A172 (cell line): ENCODE measurements around the gene SVEP1. TPM values are rescaled to one million over a fixed set of nuclear protein-coding genes. Genes with fewer than 3 reads are reported as not detected.
"Not testable (repeated sequence)": the region's sequence is repeated elsewhere in the genome, so short reads cannot be mapped to it uniquely, and the experiment has no call there.

Source experiments
- DNase-seq: peaks from one replicate; pipeline ENCODE4 v3.0.0-alpha.2; 2015; ENCODE audit warnings: low spot score
- total RNA-seq: library from RNA; depleted of rRNA; stranded (reverse); fragments of >200 nt; shearing (Covaris generic); gene quantifications from 2 replicates; pipeline ENCODE4 v1.2.3, GENCODE V29; 2014

Gene SVEP1
- total RNA-seq, 1 experiment from 2014 or later = not detected

DNA sequence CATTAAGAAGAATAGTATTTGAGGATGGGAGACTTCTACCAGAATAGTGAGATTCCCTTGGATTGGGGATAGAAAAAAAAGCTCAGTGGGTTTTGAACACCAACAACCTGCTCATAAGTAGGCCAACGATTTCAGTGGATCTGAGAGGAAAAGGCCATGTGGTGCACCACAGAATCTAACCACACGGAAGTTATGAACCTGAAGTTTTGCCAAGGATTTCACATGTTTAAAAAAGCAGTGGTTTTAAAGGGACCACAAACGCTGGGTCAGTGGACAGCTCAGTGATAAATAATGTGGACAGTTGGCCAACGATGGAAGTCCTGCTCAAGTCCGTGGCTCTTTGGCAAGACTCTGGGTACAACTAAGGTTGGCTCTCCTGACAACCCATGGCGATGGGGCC is 134.6 kb downstream of the SVEP1 start:
- DNase-seq = peak; percentile 41

- DNase-seq = no peak
Measured at GRCh38 chr9:110443866-110444220, 135.7 kb downstream of the SVEP1 start.

DNA sequence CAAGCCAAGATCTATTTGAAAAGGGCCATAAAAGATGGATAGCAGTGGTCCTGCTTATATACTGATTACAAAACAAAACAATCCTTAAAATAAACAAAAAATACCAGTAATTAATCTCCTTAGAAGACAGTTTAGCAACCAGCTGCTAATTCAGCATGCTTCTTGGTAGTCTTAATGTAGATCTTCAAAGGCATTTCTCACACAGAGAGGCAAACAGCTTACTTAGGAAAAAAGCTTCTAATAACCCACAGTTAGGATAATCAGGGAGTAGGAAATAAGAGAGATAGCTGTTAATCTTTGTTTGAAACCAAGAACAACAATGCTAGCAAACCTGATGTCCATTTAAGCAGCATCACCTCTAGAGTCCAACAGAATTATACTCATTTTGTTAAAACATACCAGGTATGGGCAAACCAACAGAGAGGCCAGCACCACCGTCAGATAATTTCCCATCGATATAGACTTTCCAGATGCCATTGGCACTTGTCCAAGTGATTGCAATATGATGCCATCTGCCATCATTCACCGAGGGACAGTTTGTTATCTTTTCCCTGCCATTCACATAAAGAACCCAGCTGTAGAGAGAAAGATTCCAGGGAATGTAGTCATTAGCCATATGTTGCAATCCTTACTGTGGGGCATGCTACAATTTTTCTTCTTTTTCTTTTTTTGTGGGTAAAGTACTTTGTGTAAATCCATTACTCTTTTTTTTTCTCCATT is 136.2 kb downstream of the SVEP1 start:
- DNase-seq = peak; percentile 42

- no peak for DNase-seq
Measured at GRCh38 chr9:110440796-110441195, 138.7 kb downstream of the SVEP1 start.

GRCh38 chr9:110440172-110440571 is 139.4 kb downstream of the SVEP1 start:
- DNase-seq = peak; percentile 25

- DNase-seq = peak; percentile 19
Measured at GRCh38 chr9:110432253-110432652, 147.3 kb downstream of the SVEP1 start.

DNA sequence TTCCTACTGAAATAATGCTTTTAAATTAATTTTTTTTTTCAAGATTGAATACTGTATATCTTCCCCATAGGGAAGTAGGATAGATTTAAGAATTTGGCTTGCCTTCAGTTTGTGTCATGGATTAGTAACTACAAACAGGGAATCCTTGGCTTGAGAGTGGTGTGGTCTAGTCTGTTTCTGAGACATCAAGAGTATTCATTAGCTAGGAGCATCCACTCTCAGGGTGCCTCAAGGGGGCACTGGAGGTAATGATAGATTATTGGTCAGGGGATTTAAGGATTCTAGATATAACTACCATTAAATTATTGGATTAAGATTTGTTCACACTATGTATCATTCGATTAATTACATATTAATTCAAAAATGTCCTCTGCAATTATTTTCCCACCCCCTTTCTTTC is 150.1 kb downstream of the SVEP1 start:
- no peak for DNase-seq

- peak; percentile 29 for DNase-seq
Measured at GRCh38 chr9:110427497-110428104, 151.9 kb downstream of the SVEP1 start.

DNA sequence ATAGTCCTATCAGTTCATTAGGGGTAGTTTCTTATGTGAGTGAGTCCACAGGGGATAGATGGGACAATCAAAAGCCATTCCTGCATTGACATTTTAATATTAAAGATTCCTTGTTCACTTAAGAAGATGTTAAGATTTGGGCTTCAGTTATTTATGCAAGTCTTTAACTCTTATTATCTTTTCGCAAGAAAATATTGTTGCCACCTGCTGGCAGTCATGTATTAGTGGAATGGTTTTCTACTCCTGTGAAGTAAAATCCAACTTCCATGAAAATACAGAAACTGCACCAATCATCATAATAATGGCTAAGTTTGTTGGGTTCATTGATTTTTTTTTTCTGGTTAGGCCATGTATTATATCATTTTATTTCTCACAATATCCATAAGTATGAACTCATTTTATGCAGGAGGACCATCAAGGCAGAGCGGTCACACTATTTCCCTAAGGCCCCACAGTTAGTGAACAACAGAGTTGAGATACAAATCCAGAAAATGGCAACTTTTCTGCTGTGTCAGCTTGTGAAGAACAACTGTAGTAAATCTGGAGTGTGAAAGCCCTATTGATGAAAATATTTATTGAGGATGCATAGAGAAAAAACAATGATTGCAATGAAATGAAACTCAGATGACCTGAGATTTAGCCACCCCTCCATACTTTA is 153.4 kb downstream of the SVEP1 start:
- no peak for DNase-seq

- DNase-seq = no peak
Measured at GRCh38 chr9:110414471-110414870, 165.1 kb downstream of the SVEP1 start.

DNA sequence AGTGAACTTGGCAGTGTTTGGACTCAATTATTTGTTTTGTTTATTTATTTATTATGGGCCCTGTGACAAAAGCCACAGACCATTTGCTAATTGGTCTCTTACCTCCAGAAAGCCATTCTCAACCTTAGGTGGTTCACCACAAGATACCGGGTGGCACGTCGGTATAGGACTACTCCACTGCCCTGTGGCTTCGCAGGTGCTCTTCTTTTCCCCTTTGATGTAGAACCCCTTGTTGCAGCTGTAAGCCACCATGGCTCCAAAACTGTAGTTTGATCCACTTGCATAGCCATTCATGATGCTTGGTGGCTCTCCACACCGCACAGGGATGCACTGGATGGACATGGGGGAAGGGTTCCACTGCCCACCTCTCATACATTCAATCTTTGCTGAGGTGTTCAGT is 168.6 kb downstream of the SVEP1 start:
- DNase-seq = no peak

- no peak for DNase-seq
Measured at GRCh38 chr9:110408598-110408997, 170.9 kb downstream of the SVEP1 start.

- DNase-seq = no peak
Measured at GRCh38 chr9:110405858-110406443, 173.6 kb downstream of the SVEP1 start.

- no peak for DNase-seq
Measured at GRCh38 chr9:110404473-110404872, 175.1 kb downstream of the SVEP1 start.

GRCh38 chr9:110399983-110400382 is 179.6 kb downstream of the SVEP1 start:
- DNase-seq = peak; percentile 52

GRCh38 chr9:110398992-110399391 is 180.5 kb downstream of the SVEP1 start:
- not testable (repeated sequence) for DNase-seq

GRCh38 chr9:110391826-110392485 is 187.6 kb downstream of the SVEP1 start:
- no peak for DNase-seq

DNA sequence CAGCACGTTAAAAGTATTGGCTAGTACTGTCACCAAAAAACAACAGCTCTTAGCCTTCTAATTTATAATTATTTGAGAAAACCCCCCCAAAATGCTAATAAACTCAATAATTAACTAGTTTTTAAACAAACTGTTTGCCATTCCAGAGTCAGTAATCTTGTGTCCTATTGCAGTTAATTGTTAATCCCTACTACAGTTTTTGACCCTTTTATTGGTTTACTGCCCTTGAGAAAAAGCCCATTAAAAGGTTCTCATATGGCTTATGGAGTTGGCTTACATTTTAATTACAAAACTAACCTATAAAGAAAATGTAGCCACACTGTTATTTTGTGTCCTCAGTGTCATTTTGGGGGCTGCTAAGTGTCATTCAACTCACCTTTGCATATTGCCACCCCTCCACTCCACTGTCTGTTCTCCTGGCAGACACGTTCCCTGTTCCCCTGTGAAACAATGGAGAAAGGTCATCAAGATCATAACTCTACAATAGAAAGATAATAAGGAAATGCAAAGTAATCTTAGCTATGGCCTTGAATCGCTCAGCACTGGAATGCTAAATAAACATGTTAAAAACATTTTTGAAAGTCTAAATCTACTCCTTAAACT is 190.3 kb downstream of the SVEP1 start:
- no peak for DNase-seq

GRCh38 chr9:110383491-110383890 is 196.1 kb downstream of the SVEP1 start:
- DNase-seq = no peak

DNA sequence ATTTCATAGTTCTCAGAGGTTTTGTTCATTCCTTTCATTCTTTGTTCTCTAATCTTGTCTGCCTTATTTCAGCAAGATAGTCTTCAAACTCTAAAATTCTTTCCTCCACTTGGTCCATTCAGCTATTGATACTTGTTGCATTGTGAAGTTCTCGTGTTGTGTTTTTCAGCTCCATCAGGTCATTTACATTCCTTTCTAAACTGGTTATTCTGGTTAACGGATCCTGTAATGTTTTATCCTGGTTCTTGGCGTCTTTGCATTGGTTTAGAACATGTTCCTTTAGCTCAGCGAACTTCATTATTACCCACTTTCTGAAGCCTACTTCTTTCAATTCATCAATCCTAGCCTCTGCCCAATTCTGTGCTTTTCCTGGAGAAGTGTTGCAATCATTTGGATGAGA is 196.8 kb downstream of the SVEP1 start:
- DNase-seq = no peak

DNA sequence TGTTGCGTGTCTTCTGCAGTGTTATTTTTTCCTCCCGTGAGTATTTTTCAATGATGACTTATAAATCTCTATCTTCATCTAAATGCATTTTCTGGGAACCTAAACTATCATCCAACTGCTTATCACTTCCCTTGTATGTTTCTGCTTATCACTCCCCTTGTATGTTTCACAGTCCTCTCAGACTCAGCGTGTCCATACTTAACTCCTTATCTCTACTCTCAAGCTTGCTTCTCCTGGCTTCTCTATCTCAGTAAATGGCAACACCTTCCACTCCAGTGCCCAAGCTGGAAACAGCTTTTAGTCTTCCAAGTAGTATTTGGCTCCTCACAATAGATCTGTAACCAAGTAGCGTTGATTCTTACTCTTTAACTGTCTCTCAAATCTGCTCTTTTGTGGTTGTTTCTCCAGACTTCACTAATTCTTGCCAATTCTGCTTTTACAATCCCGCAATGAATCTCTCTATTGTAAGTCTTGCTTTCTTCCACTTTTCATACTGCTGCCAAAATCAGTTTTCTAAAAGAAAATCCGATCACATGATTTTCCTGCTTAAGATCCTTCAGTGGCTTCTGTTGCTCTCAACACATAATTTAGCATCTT is 208.0 kb downstream of the SVEP1 start:
- DNase-seq = no peak
